Measurements from ENCODE around the gene BST1.

Gene BST1

DNA sequence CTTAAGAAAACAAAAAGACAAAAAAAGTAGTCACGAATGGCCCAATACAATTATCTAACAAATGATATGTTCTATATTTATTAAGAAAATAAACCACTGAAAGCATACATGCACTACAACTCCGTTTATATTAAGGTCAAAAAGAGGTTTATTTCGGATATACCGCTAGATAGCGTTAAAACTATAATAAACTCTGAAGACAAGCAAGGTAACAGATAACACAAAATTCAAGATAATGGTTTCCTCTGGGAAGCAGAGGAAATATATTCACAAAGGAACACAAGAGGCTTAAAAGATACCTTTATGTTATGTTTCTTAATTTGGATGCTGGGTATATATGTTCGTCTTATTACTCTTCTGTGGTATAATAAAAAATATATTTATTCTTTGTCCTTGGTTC lies 26.0 kb upstream of the BST1 start:
- DNase-seq: no peak

DNA sequence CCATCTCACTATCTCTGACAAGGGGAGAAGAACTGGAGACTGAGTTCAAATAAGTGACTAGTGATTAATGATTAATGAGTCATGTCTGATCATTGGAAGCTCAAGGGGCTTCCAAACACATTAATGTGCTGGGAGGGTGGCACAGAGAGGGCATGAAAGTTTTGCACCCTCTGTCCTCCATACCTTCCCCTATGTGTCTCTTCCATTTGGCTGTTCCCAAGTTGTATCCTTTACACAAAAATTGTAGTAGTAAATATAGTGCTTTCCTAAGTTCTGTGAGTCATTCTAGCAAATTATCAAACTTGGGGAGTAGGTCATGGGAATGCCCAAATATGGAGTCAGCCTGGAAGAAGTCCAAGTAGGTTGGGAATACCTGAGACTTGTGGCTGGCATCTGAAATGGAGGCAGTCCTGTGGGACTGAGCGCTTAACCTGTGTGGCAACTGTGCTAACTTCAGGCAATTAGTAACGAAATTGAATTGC lies 25.3 kb upstream of the BST1 start:
- no peak for DNase-seq

DNA sequence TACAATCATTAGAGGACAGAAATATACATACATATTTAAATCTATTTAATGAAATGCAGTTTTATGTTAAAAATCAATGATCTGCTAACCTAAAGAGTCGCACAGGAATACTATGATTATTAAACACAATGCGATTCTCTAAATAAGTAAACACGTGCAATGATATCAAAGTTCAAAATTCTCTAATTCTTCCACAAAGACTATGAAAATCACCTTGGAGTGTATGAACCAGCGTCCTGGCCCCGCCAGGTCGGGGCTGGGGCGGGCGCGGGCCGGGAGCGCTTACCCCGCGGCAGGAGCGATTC lies 21.8 kb upstream of the BST1 start:
- DNase-seq: no peak

DNA sequence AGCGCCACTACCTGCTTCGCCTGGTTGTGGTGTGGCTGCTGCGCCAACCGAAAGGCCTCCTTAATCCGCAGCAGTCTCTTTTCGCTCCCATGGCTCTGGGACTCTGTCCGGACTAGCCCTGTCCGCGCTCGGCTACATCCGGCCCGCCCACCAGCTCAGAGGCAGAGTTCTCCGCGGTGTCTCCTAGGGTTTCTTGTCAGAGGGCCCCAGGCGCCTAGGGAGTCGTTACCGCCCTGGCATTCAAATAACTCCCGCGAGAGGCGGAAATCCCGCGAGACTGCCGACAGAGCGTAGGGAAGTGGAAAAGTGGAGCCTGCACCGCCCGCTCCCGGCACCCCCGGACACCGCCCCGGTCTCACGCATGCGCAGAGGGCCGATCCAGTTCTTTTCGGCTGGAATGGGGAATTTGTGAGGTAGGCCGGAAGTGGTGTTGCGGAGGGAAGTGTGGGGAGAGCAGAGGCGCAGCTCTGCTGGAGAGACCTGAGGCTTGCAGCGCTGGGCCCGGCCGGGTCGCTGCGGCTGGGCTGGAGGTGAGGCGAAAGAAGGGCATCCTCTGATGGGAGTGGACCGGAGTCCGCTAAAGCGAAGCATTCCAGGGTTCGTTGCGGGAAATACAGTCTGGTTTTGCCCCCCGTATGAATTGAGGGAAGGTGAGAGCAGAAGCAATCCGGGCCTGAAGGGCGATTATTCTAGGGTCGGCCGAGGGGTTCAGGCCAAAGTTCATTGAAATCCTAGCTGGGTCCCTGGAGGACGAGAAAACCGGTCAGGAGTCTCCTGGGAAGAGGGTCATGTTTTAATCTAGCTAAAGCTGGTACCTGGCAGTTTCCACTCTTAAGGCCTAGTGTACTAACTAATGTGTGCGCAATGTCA lies 21.3 kb upstream of the BST1 start, which contains the start of gene FAM200B:
Gene FAM200B, plus strand, starts transcription at position 456 of the 870 bp plus-strand sequence. CDS start 5,151 bp downstream, outside the sequence.
- peak; percentile 95 for DNase-seq

DNA sequence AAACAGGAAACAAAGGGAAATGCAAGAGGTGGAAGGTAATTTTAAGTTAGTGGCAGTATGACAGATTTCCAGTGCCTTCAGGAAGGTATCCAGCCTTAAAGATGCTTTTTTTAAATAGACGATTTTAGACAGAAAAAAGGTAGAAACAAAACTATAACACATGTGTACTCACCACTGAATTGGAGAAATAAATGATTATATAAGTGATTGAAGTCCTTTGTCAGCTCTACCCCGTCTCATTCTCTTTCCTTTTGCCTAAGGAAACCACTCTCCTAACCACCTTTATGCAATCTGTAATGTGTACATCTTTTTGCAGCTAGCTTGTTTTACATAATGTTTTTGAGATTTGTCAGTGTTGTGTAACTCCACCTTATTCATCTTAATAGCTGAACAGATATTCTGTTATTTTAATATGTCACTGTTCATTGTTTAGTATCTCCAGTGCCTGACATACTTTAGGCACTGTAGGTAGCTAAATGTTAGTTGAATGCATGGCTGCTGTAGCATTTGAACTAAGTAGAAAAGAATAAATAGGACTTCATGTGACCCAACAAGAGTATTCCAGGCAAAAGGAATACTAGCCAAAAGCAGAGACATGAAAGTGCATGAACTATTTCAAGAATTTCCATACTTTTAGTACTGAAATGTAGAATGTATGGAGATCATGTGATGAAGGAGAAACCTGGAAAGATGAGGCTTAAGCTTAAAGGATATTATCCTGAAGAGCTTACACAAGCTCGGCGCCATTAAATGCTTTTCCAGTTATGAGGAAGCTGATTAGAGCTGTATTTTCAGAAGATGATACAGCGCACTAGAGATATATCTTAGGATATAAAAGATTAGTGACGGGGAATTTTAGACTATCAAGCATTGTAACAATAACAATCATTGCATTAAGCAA lies 20.4 kb upstream of the BST1 start:
- no peak for DNase-seq

DNA sequence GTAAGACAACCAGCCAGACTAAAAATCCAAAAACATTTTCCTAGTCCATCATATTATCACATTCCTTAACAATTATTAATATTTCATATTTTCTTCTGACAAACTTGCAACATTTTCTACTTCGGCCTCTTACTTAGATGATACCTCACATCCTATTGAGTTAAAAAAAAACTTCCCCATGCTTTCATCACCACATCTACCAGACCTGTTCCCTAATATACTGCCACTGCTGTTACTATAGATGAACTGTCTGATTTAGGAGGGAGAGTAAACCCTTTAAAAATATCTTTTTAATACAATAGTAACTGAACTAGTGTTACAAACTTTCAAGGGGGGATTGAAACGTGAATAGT lies 19.7 kb upstream of the BST1 start:
- DNase-seq: no peak

DNA sequence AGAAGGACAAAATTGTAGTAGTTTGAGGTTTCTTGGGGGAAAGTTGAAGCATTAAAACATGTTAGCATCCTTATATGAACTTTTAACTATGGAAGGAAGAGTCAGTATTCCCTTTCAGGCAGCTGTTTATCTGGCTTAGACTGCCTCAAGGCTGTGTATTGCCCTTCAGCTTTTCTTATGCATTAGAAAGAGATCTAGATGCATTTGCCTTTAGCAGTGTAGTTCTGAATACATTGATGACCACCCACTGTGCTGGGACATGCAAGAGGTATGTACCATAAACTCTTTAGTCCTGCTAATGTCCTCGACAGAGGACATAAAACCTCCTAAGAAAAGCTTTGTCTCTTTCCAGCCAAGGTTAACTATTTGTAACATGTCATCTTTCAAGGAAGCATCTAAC lies 18.4 kb upstream of the BST1 start:
- DNase-seq: no peak

DNA sequence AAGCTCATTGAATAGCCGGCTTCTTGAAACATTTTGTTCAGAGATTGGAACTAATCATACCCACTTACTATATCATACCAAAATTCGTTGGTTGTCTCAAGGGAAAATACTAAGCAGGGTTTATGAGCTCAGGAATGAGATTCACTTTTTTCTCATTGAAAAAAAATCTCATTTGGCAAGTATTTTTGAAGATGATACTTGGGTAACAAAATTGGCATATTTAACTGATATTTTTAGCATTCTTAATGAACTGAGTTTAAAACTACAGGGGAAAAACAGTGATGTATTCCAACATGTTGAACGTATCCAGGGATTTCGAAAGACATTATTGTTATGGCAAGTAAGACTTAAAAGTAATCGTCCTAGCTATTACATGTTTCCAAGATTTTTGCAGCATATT lies 14.8 kb upstream of the BST1 start:
- no peak for DNase-seq

DNA sequence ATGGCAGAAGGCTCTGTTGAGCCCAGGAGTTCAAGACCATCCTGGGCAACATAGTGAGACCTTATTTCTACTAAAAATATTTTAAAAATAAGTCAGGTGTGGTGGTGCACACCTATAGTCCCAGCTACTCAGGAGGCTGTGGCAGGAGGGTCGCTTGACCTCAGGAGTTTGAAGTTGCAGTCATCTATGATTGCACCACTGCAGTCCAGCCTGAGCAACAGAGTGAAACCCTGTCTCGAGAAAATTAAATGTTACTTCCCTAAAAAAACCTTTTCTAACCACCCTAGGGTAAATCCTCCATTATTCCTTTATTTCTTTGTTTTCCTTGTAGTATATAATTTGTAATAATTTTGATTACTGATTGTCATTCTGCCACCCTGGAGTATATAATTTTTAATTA lies 13.3 kb upstream of the BST1 start:
- no peak for DNase-seq

DNA sequence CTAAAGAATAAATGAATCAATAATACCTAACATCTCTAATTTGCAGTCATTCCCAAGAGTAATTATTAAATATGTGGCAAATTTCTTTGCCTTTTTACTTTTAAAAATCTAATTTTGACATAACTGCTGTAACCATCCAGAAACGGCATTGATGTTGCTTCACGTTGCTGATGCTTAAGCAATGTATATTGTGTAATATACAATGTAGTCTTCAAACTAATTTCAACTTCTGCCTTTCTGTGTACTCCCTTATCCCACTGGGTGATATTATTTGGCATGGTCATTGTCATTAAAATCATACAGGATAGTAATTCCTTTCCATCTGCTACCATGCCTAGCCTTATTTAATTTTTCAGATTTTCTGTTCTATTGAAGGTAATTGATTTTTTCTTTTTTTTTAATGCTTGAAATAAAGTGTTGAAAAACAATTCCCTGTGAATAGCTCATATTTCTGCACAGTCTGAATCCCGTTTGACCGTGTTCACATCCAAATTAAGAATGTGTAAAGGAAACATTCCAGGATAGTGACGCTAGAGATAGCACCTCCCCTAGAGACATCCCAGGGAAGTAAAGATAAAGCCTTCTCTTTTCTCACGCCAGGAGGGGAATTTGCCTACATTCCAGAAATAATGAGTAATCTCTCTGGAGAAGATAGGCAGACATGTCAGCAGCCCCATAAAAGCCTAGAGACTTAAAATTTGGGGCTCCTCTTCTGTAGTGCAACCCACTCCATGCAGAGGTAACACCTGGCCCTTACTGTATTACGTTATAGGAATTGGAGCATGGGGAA lies 12.7 kb upstream of the BST1 start:
- DNase-seq: no peak

DNA sequence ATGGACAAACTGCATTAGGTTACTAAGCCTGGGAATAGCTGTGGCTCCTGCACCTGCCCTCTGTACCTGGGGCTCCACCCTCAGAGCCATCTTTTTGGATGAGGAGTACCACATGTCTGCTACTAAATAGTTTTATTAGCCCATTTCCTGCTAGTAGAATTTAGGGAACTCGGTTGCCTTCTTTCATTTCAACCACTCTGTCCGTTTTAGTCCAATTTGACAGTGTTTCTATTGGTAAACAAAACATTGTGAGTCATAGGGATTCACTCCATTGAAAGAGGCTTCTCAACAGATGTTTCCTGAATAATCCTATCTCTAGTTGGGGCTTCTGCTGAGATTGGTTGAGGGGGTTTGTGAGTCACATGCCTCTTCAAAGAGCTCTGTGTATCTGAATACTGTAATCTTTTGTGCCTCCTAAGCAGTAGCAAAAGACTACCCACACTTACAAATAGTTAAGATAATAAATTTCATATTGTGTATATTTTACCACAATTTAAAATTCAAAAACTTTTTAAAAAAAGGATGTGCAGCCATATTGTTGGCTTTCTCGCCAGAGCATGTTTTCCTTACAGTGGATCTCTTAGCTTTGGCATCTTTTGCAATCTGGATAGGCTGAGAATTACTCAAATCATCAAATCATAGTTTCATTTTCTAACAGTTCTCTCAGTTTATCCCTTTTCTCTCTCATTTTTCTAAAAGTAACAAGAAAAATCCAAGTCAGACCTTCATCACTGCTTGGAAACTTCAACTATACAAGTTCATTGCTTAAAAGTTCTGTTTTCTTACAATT lies 11.3 kb upstream of the BST1 start:
- DNase-seq: no peak

DNA sequence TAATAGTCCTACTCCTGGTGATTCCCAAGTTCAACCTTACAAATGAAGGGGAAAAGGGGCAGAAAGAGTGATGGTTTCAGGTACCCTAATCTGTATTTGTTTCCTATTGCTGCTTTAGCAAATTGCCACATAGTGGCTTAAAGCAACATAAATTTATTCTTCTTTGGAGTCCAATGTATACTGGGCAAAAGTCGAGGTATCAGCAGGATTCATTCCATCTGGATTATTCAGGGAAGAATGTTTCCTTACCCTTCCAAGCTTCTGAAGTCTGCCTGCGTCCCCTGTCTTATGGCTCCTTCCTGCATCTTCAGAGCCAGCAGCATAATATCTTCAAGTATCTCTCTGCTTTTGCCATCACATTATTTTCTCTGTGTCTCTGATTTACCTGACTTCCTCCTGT lies 10.3 kb upstream of the BST1 start:
- no peak for DNase-seq

DNA sequence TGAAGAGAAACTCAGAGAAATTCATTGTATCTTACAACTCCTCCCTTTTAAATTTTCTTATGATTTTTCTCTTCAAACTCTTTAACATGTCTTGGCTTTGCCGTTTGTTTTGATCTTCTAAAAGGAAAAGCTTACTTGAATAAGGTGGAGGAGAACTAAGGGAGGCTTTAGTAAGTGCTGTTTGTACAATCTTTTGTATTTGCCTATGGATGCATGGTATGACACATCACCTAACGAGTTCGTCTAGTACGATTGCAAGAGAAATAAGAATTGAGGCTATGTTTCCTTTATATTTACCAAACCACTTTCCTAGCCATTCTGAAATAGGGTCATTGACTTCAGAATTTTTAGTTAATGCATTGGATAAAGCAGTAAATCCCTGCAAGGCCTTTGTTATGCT lies 8.4 kb upstream of the BST1 start:
- no peak for DNase-seq

DNA sequence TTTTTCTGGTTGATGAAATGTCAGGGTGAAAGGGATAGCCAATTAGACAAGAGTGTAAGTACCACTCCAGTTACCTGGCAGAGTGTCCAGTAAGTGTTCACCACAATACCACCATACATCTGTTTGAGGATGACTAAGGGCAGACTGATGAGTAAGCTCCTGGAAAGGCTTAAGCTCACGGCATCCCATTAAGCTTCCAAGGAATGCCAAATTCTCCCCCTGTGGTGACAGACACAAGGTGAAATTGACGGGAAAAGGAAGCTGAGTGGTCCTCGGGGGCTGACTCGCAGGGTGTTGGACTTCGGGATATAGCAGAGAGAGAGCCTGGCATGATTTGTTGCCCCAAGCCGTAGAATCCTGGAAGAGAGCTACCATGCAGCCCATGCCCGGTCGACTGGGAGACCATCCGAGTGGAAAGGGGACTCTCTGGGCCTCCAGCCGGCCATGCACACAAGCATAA lies 7.6 kb upstream of the BST1 start:
- no peak for DNase-seq

DNA sequence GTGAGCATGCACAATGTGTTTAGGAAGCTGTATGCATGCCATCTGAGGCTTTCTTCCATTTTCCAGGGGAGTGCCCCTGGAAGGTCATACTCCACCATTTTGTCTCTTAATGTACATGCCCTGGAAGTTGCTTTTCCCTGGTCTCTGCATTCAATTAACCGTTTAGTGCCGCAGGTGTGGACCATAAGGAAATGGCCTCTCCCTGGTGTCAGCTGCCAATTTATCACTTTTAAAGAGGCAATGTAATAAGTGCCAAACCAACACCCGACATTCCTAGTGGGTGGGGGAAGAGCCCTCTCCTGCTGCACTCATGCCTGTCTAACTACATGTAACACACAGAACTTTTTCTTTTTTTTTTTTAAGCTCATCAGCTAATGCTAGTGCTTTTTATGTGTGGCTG lies 7.1 kb upstream of the BST1 start:
- DNase-seq: no peak

DNA sequence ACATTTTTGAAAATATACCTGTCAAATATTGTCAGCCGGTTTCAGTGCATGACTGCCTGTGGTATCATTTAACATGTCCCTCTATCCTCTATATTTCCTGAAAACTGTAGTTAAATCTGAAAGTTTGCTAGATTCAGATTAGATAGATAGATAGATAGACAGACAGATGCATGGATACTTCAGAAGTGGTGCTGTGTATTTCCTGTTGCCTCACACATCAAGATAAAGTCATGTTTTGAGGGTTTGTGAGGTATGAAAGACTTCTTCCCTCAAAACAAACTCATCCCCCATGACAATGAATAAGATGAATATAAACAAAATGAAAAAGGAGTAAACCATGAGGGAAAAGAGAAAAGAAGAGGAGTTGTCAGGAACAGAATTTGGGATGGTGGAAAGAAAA lies 6.0 kb upstream of the BST1 start:
- no peak for DNase-seq

DNA sequence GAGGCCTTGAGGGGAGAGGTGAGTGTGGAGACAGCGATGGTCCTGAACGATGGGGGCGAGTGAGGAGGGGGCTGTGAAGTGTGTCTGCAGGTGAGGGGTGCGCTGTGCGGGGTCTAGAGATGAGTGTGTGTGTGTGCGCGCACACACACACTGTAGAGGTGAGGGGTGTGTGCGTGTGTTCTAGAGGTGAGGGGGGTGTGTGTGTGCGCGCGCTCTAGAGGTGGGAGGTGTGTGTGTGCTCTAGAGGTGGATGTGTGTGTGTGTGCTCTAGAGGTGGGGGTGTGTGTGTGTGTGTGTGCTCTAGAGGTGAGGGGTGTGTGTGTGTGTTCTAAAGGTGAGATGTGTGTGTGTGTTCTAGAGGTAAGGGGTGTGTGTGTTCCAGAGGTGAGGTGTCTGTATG lies 574 bp downstream of the BST1 start:
- no peak for DNase-seq

DNA sequence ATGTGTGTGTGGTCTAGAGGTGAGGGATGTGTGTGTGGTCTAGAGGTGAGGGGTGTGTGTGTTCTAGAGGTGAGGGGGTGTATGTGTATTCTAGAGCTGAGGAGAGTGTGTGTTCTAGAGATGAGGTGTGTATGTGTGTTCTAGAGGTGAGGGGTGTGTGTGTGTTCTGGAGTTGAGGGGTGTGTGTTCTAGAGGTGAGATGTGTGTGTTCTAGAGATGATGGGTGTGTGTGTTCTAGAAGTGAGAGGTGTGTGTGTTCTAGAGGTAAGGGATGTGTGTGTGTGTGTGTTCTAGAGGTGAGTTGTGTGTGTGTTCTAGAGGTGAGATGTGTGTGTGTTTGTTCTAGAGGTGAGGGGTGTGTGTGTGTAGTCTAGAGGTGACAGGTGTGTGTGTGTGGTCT lies 1.3 kb downstream of the BST1 start:
- no peak for DNase-seq

DNA sequence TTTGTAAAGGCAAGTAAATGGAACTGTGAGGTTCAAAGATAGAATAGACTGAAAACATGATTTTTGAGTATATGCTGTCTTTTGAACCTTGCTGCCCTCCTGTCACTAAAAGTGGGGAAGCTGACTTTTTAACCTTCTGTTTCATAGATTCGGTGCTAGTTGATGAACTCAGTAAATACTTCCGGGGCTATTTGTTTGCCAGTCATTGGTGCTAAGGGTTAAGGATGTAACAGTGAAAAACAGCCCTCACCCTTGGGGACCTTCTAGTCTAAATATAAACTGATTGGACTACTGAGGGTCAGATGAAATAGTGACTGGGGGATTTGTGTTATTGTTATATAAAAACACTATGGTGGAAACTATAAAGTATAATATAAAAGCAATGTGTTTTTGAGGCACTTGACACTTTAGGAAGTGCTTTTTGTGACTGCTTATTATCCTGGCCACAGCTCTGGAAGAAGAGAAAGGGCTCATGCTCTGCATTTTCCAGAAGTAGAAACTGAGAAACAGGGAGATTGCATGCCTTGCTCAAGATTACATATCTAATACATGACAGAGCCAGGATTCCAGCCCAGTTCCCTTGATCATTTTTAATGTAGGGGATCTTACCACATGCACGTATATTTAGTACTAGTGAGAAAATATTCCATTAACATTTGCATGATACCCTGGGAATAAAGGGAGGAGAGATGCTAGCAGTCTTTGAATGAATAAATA lies 3.9 kb downstream of the BST1 start:
- no peak for DNase-seq

DNA sequence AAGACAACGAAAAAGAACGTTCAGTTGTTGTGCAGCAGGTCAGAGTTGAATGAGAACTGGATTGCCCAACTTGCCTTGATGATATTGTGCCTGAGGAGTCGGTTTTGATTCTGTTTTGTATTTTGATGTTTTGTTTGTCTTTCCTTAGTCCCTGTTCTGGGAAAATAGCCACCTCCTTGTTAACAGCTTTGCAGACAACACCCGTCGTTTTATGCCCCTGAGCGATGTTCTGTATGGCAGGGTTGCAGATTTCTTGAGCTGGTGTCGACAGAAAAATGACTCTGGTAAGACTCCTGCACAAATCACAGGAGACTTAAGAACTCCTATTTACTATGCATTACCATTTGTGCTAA lies 4.5 kb downstream of the BST1 start:
- DNase-seq: no peak

DNA sequence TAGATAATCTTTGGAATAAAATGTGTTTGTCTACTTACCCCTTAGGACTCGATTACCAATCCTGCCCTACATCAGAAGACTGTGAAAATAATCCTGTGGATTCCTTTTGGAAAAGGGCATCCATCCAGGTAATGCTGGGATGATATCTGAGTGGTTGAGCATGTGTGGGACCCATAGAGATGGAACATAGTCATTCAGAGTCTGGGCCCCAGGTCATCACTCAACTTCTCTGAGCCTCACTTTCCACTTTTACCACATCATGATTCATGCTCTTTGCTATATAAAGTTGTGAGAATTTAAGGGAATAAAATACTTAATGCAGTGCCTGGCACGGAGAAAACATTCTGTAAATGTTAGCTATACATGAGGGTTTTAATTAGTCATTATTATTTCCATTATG lies 8.9 kb downstream of the BST1 start:
- no peak for DNase-seq

DNA sequence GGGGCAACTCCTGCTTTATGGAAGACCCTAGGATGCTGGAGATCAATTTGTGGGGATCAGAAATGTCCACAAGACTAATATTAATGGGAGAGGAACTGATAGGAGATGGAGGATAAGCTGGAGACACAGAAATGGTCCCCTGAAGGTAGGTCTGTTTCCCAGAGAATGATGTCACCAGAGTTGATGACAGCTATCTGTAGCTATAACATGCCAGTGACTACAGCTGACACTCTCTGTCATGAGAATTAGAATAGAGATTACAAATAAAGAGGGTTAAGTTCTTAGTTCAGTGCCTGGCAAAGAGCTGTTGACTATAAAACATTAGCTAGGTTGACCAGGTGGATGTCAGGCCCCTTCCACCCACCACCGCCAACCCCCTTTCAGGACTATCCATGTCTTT lies 9.3 kb downstream of the BST1 start:
- DNase-seq: no peak
